Liver (tissue), 9 donors: ENCODE data around the gene CYP3A7. TPM values are rescaled to one million over a fixed set of nuclear protein-coding genes. Genes with fewer than 3 reads are reported as not detected.

Source experiments
- DNase-seq: peaks from one replicate; pipeline ENCODE4 v3.0.0-alpha.2; 2017; ENCODE audit warnings: low spot score
- H3K27ac ChIP-seq, 2 donors: one replicate each; pipeline ENCODE4 v1.7.0; 2013; ENCODE audit warnings: inconsistent platforms in 2 of 2, low read length in 2 of 2, control low read depth in 1 of 2, low read depth in 1 of 2, mild to moderate bottlenecking in 1 of 2
- H3K27me3 ChIP-seq, 4 donors: one replicate each; pipeline versions ENCODE4 v1.6.1 to v1.7.0; 2013; ENCODE audit warnings: low read length in 3 of 4, inconsistent platforms in 1 of 4, mild to moderate bottlenecking in 1 of 4, moderate library complexity in 1 of 4; ENCODE audit not compliant: control insufficient read depth in 4 of 4, insufficient read depth in 4 of 4
- H3K36me3 ChIP-seq, 4 donors: one replicate each; pipeline versions ENCODE4 v1.6.1 to v1.7.0; 2013; ENCODE audit warnings: low read length in 3 of 4, mild to moderate bottlenecking in 3 of 4, low read depth in 1 of 4, moderate library complexity in 1 of 4; ENCODE audit not compliant: control insufficient read depth in 4 of 4, insufficient read depth in 3 of 4
- H3K4me1 ChIP-seq, 4 donors: one replicate each; pipeline versions ENCODE4 v1.6.1 to v1.7.0; 2013; ENCODE audit warnings: low read length in 3 of 4, mild to moderate bottlenecking in 3 of 4, moderate library complexity in 1 of 4; ENCODE audit not compliant: control insufficient read depth in 4 of 4, insufficient read depth in 4 of 4
- H3K4me3 ChIP-seq, 3 donors: one replicate each; pipeline versions ENCODE4 v1.6.1 to v1.7.0; 2013; ENCODE audit warnings: low read length in 3 of 3, control low read depth in 1 of 3, low read depth in 1 of 3, mild to moderate bottlenecking in 1 of 3
- H3K9ac ChIP-seq, 2 donors: one replicate each; pipeline ENCODE4 v1.7.0; 2013; ENCODE audit warnings: low read length in 2 of 2, mild to moderate bottlenecking in 2 of 2, moderate library complexity in 2 of 2, control low read depth in 1 of 2, low read depth in 1 of 2
- H3K9me3 ChIP-seq, 4 donors: one replicate each; pipeline versions ENCODE4 v1.6.1 to v1.7.0; 2013; ENCODE audit warnings: low read length in 3 of 4; ENCODE audit not compliant: control insufficient read depth in 4 of 4
- ATF3 ChIP-seq: IDR thresholded peaks from 2 replicates; pipeline ENCODE4 v1.6.1; 2016; ENCODE audit warnings: antibody characterized with exemption
- CTCF ChIP-seq: fragments of 150-350 bp; IDR thresholded peaks from 2 replicates; pipeline ENCODE4 v1.5.1; 2017; ENCODE audit warnings: improper control_type of control experiment, low read depth, low read length; ENCODE audit not compliant: missing input control
- EGR1 ChIP-seq, 2 donors: IDR thresholded peaks; 2 replicates each; pipeline ENCODE4 v1.6.1; 2016 to 2018; ENCODE audit warnings: antibody characterized with exemption in 2 of 2, low read depth in 2 of 2
- FOXA1 ChIP-seq: IDR thresholded peaks from 2 replicates; pipeline ENCODE4 v1.6.1; 2016; ENCODE audit warnings: antibody characterized with exemption
- FOXA2 ChIP-seq: IDR thresholded peaks from 2 replicates; pipeline ENCODE4 v1.6.1; 2016; ENCODE audit warnings: antibody characterized with exemption
- HNF4A ChIP-seq, 2 donors: conservative IDR thresholded peaks; 2 replicates each; pipeline ENCODE4 v1.6.1; 2016; ENCODE audit warnings: antibody characterized with exemption in 2 of 2, mild to moderate bottlenecking in 2 of 2
- JUND ChIP-seq, 2 donors: IDR thresholded peaks; 2 replicates each; pipeline ENCODE4 v1.6.1; 2016; ENCODE audit warnings: antibody characterized with exemption in 2 of 2
- MAX ChIP-seq: IDR thresholded peaks from 2 replicates; pipeline ENCODE4 v1.6.1; 2016; ENCODE audit warnings: antibody characterized with exemption
- NR2F2 ChIP-seq: IDR thresholded peaks from 2 replicates; pipeline ENCODE4 v1.6.1; 2016; ENCODE audit warnings: antibody characterized with exemption
- RAD21 ChIP-seq, 2 donors: IDR thresholded peaks; 2 replicates each; pipeline ENCODE4 v1.6.1; 2016; ENCODE audit warnings: antibody characterized with exemption in 2 of 2, mild to moderate bottlenecking in 2 of 2
- RXRA ChIP-seq, 2 donors: IDR thresholded peaks; 2 replicates each; pipeline ENCODE4 v1.6.1; 2017 to 2018; ENCODE audit warnings: antibody characterized with exemption in 2 of 2, mild to moderate bottlenecking in 1 of 2
- SP1 ChIP-seq: IDR thresholded peaks from 2 replicates; pipeline ENCODE4 v1.6.1; 2018; ENCODE audit warnings: antibody characterized with exemption, mild to moderate bottlenecking
- TAF1 ChIP-seq: conservative IDR thresholded peaks from 2 replicates; pipeline ENCODE4 v1.6.1; 2016; ENCODE audit warnings: antibody characterized with exemption, mild to moderate bottlenecking
- YY1 ChIP-seq: IDR thresholded peaks from 2 replicates; pipeline ENCODE4 v1.6.1; 2016; ENCODE audit warnings: antibody characterized with exemption, mild to moderate bottlenecking
- ZBTB33 ChIP-seq: IDR thresholded peaks from 2 replicates; pipeline ENCODE4 v1.6.1; 2016; ENCODE audit warnings: antibody characterized with exemption
- WGBS: extraction: QIAGEN DNeasy Blood & Tissue Kit; methylation state at CpG from one replicate; pipeline ENCODE4 v1.1.7; 2013; 5-methylcytosine and 5-hydroxymethylcytosine counted together
- polyA plus RNA-seq, 2 donors: library from polyadenylated mRNA; stranded (reverse) in 1 of 2; unstranded in 1 of 2; fragments of 200-250 nt in 1 of 2; fragments of >200 nt in 1 of 2; fragmentation: Nextera tagmentation in 1 of 2; extraction: Ambion mirVana in 1 of 2; gene quantifications; one replicate each; pipeline versions ENCODE4 v1.2.1 to v1.2.3, GENCODE V29; 2013 to 2015
- total RNA-seq, 2 donors: library from RNA; depleted of rRNA; stranded (reverse); fragments of >200 nt; gene quantifications; one replicate each; pipeline ENCODE4 v1.2.3, GENCODE V29; 2014
- donor health status: healthy.
- donor health status: healthy.
- donor health status: healthy.
- donor health status: healthy.
- donor health status: healthy.

Gene CYP3A7
- total and polyA plus RNA-seq, 4 donors: 36.1 to 2,448 (median 83.4) TPM

GRCh38 chr7:99733448-99733847 lies 1.5 kb downstream of the CYP3A7 start:
- TF ChIP-seq SP1 (no peak), EGR1 (IDR thresholded peaks at IDR 0.05; ENCODE audit: low read depth in 2 of 2) (no peak), JUND (IDR thresholded peaks at IDR 0.05) (no peak), ZBTB33 (no peak), CTCF (peak; percentile 8), RAD21 (IDR thresholded peaks at IDR 0.05) (peak in 1 of 2 donors; percentile 11), FOXA1 (no peak)
- Histone ChIP-seq H3K27me3 (no peaks in the 10 kb centered on the region), H3K27ac (peak overlapping the region; percentile 5 to 61), H3K9ac (no peak overlapping the region), H3K9me3 (no peaks in the 10 kb centered on the region), H3K4me3 (no peak overlapping the region), H3K36me3 (no peaks in the 10 kb centered on the region), H3K4me1 (peaks cover 8 to 14% (median 9%) of the 10 kb centered on the region in 4 donors)
- WGBS: 61% methylated on average over 2 of the region's 2 CpGs
- DNase-seq: no peak

GRCh38 chr7:99733003-99733402 lies 2.0 kb downstream of the CYP3A7 start:
- Histone ChIP-seq H3K9ac (no peak overlapping the region), H3K27me3 (no peaks in the 10 kb centered on the region), H3K4me1 (peaks cover 8 to 14% (median 9%) of the 10 kb centered on the region in 4 donors), H3K4me3 (no peak overlapping the region), H3K27ac (peak overlapping the region; percentile 5 to 61), H3K9me3 (no peaks in the 10 kb centered on the region), H3K36me3 (no peaks in the 10 kb centered on the region)
- WGBS: 49% methylated on average over 3 of the region's 3 CpGs
- peak; percentile 47 to 55 for TF ChIP-seq HNF4A (conservative IDR thresholded peaks at IDR 0.05)
- peak; percentile 77 to 82 for TF ChIP-seq RXRA (IDR thresholded peaks at IDR 0.05)
- TF ChIP-seq FOXA2: peak; percentile 62
- peak; percentile 68 for TF ChIP-seq ZBTB33
- TF ChIP-seq ATF3: no peak
- TF ChIP-seq YY1: peak; percentile 46
- TF ChIP-seq NR2F2: no peak
- TF ChIP-seq RAD21 (IDR thresholded peaks at IDR 0.05): peak in 1 of 2 donors; percentile 41
- TF ChIP-seq EGR1 (IDR thresholded peaks at IDR 0.05; ENCODE audit: low read depth in 2 of 2): no peak
- no peak for TF ChIP-seq MAX
- no peak for TF ChIP-seq TAF1
- TF ChIP-seq SP1: peak; percentile 76
- no peak for DNase-seq
